ENCODE data around the gene ITGB4. TPM values are rescaled to one million over a fixed set of nuclear protein-coding genes. Genes with fewer than 3 reads are reported as not detected.

ITGB4 gene
- total RNA-seq, 4 donors from 2014 or later: 31.1 to 66.3 (median 41.8) TPM

- 55 to 85% methylated on average over 2 to 3 of the region's 3 CpGs for WGBS, 2 donors (ENCODE audit: low coverage in 1 of 2)
- no peaks in the 10 kb centered on the region for H3K27me3 ChIP-seq
- TF ChIP-seq EP300 (IDR thresholded peaks at IDR 0.05): no peak
- no peak for TF ChIP-seq POLR2A (IDR thresholded peaks at IDR 0.05)
- no peak for TF ChIP-seq POLR2AphosphoS5 (IDR thresholded peaks at IDR 0.05)
- no peaks in the 10 kb centered on the region for H3K9me3 ChIP-seq
- no peak for ATAC-seq
- no peak overlapping the region for H3K4me3 ChIP-seq
- peak overlapping the region in 3 of 4 donors; percentile 64 to 74 (median 65) for H3K27ac ChIP-seq
- peaks cover 0 to 6% of the 10 kb centered on the region in 2 donors for H3K36me3 ChIP-seq
- H3K4me1 ChIP-seq: peaks cover 0 to 82% (median 13%) of the 10 kb centered on the region in 3 donors
Measured at GRCh38 chr17:75685499-75685898, 35.8 kb upstream of the ITGB4 start.

- H3K4me1 ChIP-seq: peaks cover 0 to 91% (median 20%) of the 10 kb centered on the region in 3 donors
- H3K9me3 ChIP-seq: no peaks in the 10 kb centered on the region
- no peaks in the 10 kb centered on the region for H3K27me3 ChIP-seq
- H3K27ac ChIP-seq: peak overlapping the region in 3 of 4 donors; percentile 64 to 78 (median 74)
- TF ChIP-seq EP300 (IDR thresholded peaks at IDR 0.05): no peak
- no peak for TF ChIP-seq POLR2A (IDR thresholded peaks at IDR 0.05)
- TF ChIP-seq CTCF (IDR thresholded peaks at IDR 0.05): no peak
- no peak for TF ChIP-seq POLR2AphosphoS5 (IDR thresholded peaks at IDR 0.05)
- 56 to 65% methylated on average over 6 to 10 of the region's 11 CpGs for WGBS, 2 donors (ENCODE audit: low coverage in 1 of 2)
- no peak for ATAC-seq
- no peak overlapping the region for H3K4me3 ChIP-seq
- H3K36me3 ChIP-seq: peaks cover 0 to 18% of the 10 kb centered on the region in 2 donors
Measured at GRCh38 chr17:75688209-75688825, 32.9 kb upstream of the ITGB4 start.

GRCh38 chr17:75689441-75689873 lies 31.8 kb upstream of the ITGB4 start:
- TF ChIP-seq POLR2AphosphoS5 (IDR thresholded peaks at IDR 0.05): no peak
- no peak for TF ChIP-seq POLR2A (IDR thresholded peaks at IDR 0.05)
- no peak for TF ChIP-seq CTCF (IDR thresholded peaks at IDR 0.05)
- TF ChIP-seq EP300 (IDR thresholded peaks at IDR 0.05): no peak
- peaks cover 0 to 28% of the 10 kb centered on the region in 2 donors for H3K36me3 ChIP-seq
- H3K9me3 ChIP-seq: no peaks in the 10 kb centered on the region
- WGBS, 2 donors (ENCODE audit: low coverage in 1 of 2): 82 to 83% methylated on average over 2 to 4 of the region's 6 CpGs
- no peaks in the 10 kb centered on the region for H3K27me3 ChIP-seq
- peaks cover 0 to 96% (median 28%) of the 10 kb centered on the region in 3 donors for H3K4me1 ChIP-seq
- H3K4me3 ChIP-seq: no peak overlapping the region
- no peak for ATAC-seq
- peak overlapping the region in 3 of 4 donors; percentile 64 to 86 (median 74) for H3K27ac ChIP-seq

GRCh38 chr17:75691371-75691791 lies 29.9 kb upstream of the ITGB4 start:
- Histone ChIP-seq H3K27ac (peak overlapping the region in 3 of 4 donors; percentile 85 to 86 (median 85)), H3K36me3 (peaks cover 0 to 45% of the 10 kb centered on the region in 2 donors), H3K27me3 (no peaks in the 10 kb centered on the region), H3K4me1 (peaks cover 0 to 88% (median 24%) of the 10 kb centered on the region in 3 donors), H3K4me3 (no peak overlapping the region), H3K9me3 (no peaks in the 10 kb centered on the region)
- TF ChIP-seq POLR2A (IDR thresholded peaks at IDR 0.05) (no peak), POLR2AphosphoS5 (IDR thresholded peaks at IDR 0.05) (no peak), EP300 (IDR thresholded peaks at IDR 0.05) (no peak), CTCF (IDR thresholded peaks at IDR 0.05) (no peak)
- no peak for ATAC-seq
- WGBS, 2 donors (ENCODE audit: low coverage in 1 of 2): 82 to 90% methylated on average over 4 of the region's 5 CpGs

DNA sequence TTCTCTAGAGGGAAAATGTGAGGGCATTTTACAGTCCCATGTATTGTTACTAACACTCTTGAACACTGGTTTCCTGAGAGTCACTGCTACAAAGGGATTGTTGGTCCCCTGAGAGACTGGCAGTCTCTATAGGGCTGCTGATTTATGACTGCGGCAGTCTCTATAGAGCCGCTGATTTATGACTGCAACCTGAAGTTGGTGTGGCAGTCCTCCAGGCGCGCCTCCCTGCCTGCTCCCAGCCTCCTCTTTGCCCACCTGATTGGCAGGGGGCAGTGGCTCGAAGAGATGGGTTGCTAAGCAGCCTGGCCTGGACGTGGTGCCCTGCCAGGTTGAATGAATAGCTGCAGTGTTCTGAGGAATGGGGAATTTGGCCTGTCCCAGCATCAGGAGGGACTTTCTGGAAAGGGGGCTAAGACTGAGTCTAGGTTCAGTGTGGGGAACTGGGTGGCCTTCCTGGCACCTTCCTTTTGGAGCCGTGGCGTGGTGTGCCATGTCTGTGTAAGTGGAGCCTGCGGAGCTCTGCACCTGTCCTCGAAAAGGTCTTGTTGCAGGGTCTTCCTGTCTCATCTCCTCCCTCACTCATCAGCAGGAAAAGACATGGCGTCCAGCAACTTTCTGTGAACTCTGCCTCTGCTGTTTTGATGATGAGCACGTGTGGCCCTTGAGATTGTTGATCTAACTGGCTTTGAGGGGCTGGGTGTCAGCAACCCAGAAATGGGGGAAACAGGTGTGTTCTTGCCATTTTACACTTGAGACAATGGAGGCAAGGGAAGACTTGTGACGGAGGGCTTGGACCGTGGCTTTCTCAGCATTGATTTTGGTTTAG lies 29.2 kb upstream of the ITGB4 start:
- WGBS, 2 donors (ENCODE audit: low coverage in 1 of 2): 85 to 95% methylated on average over 2 to 4 of the region's 14 CpGs
- no peaks in the 10 kb centered on the region for H3K27me3 ChIP-seq
- TF ChIP-seq EP300 (IDR thresholded peaks at IDR 0.05) (no peak), CTCF (IDR thresholded peaks at IDR 0.05) (no peak), POLR2A (IDR thresholded peaks at IDR 0.05) (no peak), POLR2AphosphoS5 (IDR thresholded peaks at IDR 0.05) (no peak)

More for the DNA sequence above, 29.2 kb upstream of the ITGB4 start:
- Histone ChIP-seq H3K9me3 (no peaks in the 10 kb centered on the region), H3K36me3 (peaks cover 0 to 49% of the 10 kb centered on the region in 2 donors), H3K4me1 (peaks cover 0 to 85% (median 24%) of the 10 kb centered on the region in 3 donors), H3K4me3 (no peak overlapping the region), H3K27ac (peak overlapping the region in 3 of 4 donors; percentile 85 to 86 (median 85))
- no peak for ATAC-seq

All from gastroesophageal sphincter (tissue), 4 donors.